T1000 (cell line): ENCODE measurements around the gene HARBI1.
"Not testable (repeated sequence)": the region's sequence is repeated elsewhere in the genome, so short reads cannot be mapped to it uniquely, and the experiment has no call there.

Experiments used
- DNase-seq: peaks from one replicate; lab custom pipeline; 2025; ENCODE audit warnings: mixed read lengths; lab: John Stamatoyannopoulos, UW

The HARBI1 gene

GRCh38 chr11:46597155-46597554 lies 19.9 kb downstream of the HARBI1 start:
- DNase-seq, result no peak

DNA sequence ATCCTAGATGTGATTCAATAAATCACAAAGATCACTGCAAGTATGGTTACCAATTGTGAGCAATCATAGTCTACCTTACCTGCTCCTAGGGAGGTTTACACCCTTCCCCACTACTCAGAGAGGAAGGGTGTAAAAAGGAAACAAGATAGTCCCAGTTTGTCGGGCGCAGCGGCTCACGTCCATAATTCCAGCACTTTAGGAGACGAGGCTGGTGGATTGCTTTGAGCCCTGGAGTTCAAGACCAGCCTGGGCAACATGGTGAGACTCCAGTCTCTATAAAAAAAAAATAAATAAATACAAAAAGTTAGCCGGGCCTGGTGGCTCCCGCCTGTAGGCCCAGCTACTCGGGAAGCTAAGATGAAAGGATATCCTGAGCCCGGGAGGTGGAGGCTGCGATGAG lies 22.2 kb downstream of the HARBI1 start:
- no peak for DNase-seq

DNA sequence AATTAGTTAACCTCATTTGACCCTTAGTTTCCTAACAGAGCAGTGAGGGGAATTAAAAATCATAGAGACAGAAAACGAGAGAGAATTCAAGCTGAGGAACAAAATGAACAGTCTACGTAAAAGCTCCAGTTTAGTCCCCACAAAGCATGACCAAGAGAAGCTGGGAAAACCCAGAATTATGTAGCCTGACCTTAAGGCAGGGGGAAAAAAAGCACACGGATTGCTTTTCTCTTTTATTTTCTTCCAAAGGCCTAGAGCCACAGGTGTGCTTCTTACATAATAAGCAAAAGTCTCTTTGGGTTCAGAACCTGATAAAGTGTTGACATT lies 22.7 kb downstream of the HARBI1 start:
- no peak for DNase-seq

DNA sequence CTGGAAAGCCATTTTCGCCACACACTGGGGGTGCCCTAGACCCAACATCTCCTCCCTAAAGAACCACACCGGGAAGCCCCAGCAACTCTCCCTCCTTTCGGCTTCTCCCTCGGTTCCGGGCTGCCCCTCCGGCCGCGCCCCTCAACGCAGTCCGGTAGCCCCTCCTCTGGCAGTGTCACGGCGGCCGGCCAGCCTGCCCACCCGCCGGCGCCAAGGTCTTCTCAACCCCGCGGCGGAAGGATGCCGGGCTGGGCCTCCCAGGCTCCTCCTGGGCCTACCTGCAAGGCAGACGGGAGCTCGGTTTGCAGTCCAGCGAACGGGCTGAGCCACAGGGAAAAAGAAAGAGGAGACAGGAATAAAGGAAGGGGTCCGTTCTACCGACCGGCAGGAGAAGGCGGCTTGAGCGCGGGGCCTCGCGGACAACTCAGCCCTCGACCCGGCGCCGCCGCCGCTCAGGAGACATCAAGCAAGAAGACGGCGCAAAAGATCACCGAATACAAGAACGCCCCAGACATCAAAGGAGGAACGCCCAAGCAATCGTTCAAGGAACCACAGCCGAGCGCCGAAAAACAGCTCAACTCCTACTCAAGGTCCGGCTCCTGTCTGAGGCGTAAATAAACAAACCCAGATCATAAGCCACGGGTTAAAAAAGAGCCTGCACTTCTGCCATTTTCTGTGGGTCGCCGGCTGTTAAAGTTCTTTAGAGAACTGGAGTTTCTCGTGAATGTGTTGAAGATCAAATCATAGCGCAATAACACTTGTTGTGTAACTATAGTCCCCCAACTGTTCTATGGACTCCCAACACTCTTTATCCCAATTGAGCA lies 23.3 kb downstream of the HARBI1 start, which contains the start of gene AMBRA1:
AMBRA1 (minus strand) TSS at position 474 of the 824 bp plus-strand sequence. CDS start 45,643 bp downstream, outside the sequence.
- peak; percentile 83 for DNase-seq

- DNase-seq, result no peak
These were observed 26.1 kb downstream of the HARBI1 start for GRCh38 chr11:46590740-46591605.

- DNase-seq, result no peak
These were observed 28.1 kb downstream of the HARBI1 start for GRCh38 chr11:46588915-46589314.

GRCh38 chr11:46588131-46588530 lies 28.9 kb downstream of the HARBI1 start:
- no peak for DNase-seq

DNA sequence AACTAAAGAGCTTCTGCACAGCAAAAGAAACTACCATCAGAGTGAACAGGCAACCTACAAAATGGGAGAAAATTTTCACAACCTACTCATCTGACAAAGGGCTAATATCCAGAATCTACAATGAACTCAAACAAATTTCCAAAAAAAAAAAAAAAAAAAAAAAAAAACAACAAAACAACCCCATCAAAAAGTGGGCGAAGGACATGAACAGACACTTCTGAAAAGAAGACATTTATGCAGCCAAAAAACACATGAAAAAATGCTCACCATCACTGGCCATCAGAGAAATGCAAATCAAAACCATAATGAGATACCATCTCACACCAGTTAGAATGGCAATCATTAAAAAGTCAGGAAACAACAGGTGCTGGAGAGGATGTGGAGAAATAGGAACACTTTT lies 33.5 kb downstream of the HARBI1 start:
- not testable (repeated sequence) for DNase-seq

DNA sequence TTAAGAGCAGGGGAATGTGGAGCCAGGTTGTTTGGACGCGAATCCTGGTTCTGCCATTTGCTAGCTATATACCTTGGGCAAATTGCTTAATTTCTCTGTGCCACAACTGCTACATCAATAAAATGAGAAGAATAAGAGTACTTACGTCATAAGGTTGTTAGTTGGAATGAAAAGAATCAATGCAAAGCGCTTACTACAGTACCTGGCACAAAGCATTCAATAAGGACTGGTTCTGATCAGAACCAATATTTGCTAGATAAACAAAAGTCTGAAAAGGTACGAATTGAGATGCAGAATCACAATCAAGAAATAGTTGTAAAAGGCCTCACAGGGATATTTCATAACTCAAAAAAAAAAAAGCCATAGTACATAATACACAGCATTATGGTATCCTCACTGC lies 34.4 kb downstream of the HARBI1 start:
- DNase-seq, result no peak

GRCh38 chr11:46577058-46577457 lies 40.0 kb downstream of the HARBI1 start:
- no peak for DNase-seq

GRCh38 chr11:46574656-46575055 lies 42.4 kb downstream of the HARBI1 start:
- no peak for DNase-seq

GRCh38 chr11:46570790-46571398 lies 46.1 kb downstream of the HARBI1 start:
- DNase-seq, result no peak

DNA sequence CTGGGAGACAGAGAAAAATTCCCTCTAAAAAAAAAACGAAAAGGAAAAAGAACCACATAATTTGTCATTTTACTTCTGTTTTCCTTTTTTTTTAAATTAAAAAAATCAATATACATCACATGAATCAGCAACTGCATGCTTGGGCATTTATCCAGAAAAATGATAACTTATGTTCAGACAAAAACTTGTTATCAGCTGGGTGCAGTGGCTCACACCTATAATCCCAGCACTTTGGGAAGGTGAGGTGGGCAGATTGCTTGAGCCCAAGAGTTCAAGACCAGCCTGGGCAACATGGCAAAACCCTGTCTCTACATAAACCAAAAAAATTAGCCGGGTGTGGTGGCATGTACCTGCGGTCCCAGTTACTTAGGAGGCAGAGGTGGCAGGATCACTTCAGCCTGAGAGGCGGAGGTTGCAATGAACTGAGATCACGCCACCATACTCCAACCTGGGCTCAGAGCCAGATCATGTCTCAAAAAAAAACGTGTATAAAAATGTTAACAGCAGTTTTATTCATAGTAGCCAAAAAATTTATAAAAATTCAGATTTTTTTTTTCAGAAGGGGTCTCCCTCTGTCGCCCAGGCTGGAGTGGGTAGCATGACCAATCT lies 51.7 kb downstream of the HARBI1 start:
- DNase-seq, result no peak

DNA sequence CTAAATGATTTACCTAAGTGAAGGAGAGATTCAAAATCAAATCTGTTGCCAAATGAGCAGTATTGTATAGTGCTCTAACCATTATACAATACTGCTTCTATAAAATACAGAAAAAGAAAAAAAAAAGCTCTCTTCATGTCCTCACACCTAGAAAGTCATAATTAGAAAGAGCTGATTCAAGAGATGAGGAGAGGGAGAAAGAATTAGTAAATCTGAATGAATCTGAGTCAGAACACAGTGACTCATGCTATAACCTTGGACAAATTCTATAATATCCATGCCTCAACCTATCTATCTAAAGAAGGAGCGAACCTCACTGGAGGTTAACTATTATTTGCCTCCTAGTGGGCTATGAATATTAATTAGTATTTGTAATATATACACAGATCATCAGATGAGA lies 52.6 kb downstream of the HARBI1 start:
- DNase-seq, result no peak

- no peak for DNase-seq
These were observed 54.5 kb downstream of the HARBI1 start for GRCh38 chr11:46562527-46562926.

GRCh38 chr11:46560300-46560991 lies 56.6 kb downstream of the HARBI1 start:
- DNase-seq, result no peak

DNA sequence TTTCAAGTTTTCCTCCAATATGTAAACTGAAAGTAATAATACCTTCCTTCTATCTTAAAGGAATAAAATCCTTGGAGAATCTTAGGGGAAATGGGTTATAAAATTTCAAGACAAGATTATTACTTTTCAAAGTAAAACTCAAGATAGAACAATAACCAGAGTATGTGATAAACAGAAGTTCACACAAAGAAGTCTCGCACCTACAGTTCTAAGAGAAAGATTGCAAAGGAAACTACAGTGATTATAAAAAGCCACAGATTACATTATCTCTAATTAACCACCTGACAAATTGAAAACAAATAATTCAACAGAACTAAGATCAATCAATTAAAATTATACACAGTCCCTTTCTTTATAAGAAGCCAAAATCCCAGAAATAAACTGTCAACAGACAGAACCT lies 57.2 kb downstream of the HARBI1 start:
- DNase-seq, result no peak

DNA sequence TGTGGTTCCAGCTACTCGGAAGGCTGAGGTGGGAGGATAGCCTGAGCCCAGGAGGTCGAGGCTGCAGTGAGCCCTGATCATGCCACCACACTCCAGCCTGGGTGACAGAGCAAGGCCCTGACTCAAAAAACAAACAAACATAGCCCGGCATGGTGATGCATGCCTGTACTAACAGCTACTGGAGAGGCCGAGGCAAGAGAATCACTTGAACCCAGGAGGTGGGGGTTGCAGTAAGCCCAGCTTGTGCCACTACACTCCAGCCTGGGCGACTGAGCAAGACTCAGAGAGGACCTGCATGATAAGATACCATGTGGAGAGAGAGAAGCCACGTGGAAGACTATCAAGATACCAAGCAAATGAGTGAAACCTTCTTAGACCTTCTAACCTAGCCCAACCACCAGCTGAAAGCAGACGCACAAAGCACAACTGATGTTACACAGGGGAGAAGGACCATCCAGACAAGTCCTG lies 59.3 kb downstream of the HARBI1 start:
- peak; percentile 41 for DNase-seq

- DNase-seq, result no peak
These were observed 61.6 kb downstream of the HARBI1 start for GRCh38 chr11:46555267-46556054.
